ENCODE results near the gene SRGAP1.

The SRGAP1 gene

DNA sequence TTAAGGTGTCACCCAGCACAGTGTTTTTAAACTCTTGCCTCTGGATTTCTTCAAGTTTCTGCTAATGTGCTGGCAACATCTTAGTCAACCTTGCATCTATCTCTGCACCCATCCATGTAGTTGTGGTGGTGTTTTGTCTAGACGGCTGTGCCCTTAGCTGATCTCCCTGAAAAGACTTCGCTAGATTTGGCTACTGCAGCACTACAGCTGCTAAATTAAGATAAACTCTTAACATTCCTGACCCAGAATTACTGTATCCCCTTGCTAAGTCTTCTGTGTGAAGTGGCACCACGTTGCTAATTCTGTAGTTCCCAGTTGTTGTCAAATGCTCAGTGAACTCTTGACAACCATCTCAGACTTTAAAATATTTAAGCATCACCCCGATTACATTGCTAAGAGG is 66.8 kb downstream of the SRGAP1 start:
- no peak for DNase-seq

GRCh38 chr12:63912651-63913050 is 68.2 kb downstream of the SRGAP1 start:
- no peak for DNase-seq

DNA sequence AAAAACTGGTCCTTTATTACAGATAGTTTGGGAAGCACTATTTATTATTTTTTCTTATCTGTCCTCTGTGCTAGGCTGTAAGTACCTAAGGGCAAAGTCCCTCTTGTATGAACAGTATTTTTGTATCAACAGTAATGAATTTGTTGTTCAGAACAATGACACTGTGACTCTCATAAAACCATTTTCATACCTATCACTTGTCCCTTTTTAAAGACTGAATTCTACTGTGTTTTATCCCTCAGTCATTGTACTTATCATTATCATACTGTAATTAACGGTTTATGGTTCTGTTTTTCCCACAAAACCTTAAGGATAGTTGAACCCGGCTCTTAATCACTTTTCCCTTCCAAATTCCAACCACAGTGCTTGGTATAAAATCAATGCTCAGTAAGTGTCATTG is 69.4 kb downstream of the SRGAP1 start:
- no peak for DNase-seq

DNA sequence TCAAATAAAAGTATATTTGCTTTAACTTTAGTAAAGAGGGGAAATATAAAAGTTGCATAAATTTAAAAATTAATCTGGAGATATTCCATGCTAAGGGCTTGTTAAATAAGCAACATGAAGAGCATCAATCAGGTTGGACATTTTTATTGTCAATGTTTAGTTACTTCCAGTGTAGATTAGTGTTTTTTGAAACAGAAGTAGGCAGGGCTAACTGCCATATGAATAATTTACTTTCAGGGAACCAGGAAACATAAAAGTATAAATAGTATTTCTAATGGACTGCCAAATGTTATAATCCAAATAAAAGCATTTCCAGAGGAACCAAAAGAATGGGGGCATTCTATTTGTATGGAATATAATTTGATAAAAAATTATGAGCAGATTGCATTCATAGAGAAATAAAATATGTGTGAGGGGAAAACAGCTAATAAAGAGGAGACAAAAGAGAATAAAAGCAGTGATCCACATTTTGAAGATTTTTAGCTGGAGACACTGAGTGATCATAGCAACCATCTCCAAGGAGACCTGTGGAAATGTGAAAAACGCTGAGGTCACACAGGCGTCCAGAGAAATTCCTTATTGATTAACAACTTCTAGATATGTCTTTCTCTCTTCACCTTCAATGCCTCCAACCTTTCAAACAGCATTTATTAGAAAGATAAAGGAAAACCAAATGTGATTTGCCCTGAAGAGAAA is 70.8 kb downstream of the SRGAP1 start:
- no peak for DNase-seq

GRCh38 chr12:63916561-63917476 is 72.3 kb downstream of the SRGAP1 start:
- DNase-seq = no peak

DNA sequence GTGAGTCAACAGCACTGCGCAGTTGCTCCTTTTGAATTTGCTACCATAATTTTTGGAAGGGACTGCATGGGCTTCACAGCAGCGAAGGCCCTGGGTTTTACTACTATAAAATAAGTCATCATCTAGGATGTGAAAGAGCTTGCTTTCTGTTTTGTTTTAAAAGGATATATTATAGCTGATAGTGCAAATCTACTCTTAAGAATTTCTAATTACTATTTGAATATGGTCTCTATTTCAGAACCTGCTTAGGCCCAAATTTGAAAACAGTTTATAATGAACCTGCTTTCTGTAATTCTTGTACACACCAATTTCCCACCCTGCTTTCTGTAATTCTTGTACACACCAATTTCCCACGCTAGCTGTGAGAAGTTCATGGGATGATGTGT is 73.0 kb downstream of the SRGAP1 start:
- DNase-seq = no peak

- no peak for DNase-seq
Measured at GRCh38 chr12:63917864-63918799, 73.6 kb downstream of the SRGAP1 start.

DNA sequence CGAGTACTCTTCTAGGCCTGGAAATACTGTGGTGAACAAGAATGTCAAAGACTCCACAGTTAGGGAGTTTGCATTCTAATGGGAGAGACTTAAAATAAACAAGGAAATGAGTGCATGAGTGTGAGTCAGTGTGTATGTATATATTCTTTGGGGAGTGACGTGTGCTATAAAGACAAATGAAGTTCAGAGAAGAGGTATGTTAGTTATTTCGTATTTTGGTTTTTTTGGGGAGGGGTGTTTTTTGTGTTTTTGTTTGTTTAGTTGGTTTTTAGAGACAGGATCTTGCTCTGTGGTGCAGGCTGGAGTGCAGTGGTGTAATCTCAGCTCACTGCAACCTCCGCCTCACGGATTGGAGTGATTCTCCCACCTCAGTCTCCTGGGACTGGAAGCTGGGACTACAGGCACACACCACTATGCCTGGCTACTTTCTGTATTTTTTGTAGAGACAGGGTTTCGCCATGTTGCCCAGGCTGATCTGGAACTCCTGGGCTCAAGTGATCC is 74.3 kb downstream of the SRGAP1 start:
- DNase-seq = no peak

DNA sequence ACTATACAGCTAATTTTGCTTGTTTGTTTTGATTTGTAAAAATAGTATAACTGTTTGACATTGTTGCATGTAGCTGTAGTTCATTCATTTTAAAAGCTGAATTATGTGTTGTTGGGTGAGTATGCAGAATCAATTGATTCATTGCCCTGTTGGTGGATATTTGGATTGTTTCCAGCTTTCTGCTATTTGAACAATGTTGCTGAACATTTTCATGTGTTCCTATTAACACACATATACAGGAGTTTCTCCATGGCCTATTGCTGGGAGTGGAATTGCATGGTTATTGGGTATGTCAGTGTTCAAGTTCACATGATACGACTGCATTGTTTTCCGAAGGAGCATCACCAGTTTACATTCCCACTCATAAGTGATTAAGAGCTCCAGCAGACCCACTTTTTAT is 75.3 kb downstream of the SRGAP1 start:
- no peak for DNase-seq

GRCh38 chr12:63921157-63921556 is 76.7 kb downstream of the SRGAP1 start:
- DNase-seq = no peak

DNA sequence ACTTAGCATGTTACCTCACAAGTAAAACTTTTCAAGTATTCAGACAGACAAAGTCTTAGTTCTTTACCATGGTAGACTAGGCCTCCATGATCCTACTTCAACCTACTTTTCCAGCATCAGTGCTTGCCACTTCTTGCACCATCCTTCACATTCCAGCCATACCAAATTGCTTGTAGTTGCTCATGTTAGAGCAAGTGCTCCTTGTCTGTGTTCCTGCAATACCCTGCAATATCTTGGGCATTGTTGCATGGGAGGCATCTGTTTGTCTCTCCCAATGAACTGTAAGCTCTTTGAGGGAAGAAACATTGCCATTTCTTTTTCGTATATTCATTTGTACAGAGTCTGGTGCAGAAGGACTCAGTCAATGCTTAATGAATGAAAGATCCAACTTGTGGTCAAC is 78.0 kb downstream of the SRGAP1 start:
- DNase-seq = peak; percentile 69

GRCh38 chr12:63924781-63925180 is 80.3 kb downstream of the SRGAP1 start:
- no peak for DNase-seq

DNA sequence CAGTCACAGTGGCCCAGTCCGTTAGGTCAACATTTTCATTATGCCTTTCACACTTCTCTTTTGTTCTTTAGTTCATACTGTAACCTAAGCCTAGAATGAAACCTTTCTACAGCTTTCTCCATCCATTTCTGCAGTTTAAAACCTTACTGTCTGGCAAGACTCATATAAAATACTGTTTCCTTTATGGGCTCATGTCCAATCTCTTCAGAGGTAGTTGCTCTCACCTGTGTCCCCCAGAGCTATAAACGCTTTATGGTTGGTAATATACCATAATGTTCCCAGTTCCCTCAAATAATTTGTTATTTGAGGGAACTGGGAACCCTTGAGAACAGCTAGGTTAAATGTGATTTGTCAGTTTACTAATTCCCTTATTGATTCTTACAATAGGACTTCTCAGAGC is 83.0 kb downstream of the SRGAP1 start:
- DNase-seq = no peak

DNA sequence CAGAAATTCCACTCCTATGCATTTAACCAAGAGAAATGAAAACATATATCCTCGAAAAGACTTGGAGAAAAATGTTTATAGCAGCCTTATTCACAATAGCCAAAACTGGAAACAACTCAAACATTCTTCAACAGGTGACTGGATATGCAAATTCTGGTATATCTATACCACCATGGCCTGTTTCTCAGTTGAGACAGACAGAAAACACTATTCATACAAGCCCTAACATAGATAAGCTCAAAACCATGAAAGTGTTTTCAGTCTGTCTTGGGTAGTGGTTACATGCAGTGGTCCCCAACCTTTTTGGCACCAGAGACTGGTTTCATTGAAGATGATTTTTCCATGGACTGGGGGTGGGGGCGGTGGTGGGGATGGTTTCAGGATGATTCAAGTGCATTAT is 83.8 kb downstream of the SRGAP1 start:
- no peak for DNase-seq

- no peak for DNase-seq
Measured at GRCh38 chr12:63929426-63929825, 84.9 kb downstream of the SRGAP1 start.

- no peak for DNase-seq
Measured at GRCh38 chr12:63930971-63931370, 86.5 kb downstream of the SRGAP1 start.

- no peak for DNase-seq
Measured at GRCh38 chr12:63931703-63932102, 87.2 kb downstream of the SRGAP1 start.

GRCh38 chr12:63934936-63935335 is 90.4 kb downstream of the SRGAP1 start:
- no peak for DNase-seq

DNA sequence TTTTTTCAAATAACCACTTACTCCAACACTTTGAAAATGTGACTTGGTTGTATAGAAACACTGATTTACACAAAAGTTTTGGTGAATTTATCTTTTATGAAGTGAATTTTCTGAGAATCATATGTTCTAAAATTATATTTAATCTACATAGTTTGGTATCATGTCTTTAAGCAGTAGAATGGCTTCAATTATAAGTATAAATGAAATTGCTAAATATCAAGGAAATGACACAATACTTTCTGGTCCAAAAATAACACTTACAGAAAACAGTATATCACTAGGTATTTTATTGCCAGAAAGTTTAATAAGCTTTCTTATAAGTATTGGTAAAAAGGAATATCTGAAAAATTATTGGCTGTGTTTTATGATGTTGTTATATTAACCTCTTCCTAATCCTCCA is 90.9 kb downstream of the SRGAP1 start:
- DNase-seq = no peak

DNA sequence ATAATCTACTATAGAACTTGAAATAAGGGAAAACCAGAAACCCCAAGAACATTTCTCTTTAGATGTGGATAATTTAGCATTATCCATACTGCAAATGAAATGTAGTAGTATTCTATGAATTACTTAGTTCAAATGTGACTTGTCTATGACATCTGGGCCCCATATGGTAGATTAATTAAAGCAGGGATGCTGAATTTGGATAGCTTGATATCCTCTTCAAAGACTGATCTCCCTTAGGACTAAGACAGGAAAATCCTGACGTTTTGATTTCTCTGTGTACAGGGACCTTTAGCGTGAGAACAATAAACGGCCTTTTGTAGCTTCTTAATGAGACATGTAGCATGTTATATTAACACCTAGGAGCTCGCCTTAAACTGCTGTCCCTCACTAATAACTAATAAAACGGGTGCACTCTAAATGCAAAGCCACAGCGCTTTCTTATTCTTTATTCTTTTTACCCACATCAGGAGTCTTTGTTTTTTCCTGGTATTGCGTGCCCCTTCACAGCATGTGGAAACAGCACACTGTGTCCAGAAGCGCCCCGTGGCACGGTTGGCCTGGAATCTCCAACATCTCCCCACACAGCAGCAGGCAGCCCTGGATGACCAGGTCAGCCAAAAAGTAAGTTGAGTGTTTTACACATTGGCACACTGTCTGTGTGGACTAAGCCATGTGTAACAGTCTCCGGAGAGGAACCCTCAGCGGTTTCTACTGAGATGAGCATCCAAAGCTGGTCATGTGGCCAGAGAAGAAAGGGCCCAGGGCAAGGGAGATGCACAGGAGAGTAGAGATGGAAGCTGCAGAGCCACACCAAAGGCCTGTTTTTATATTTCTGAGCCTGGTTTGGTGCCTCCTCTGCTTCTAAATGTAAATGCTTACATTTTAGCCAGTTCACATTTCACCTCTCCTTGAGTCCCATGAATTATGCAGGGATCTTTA is 93.1 kb downstream of the SRGAP1 start:
- no peak for DNase-seq

GRCh38 chr12:63940310-63941005 is 96.0 kb downstream of the SRGAP1 start:
- DNase-seq = no peak

All from islet precursor cell (in vitro differentiated cells).